Measurements from ENCODE around the gene TF. TPM values are rescaled to one million over a fixed set of nuclear protein-coding genes. Genes with fewer than 3 reads are reported as not detected.

Gene TF
- total and polyA plus RNA-seq, 2 experiments from 2014 or later: 0.05 TPM; not detected in 1

GRCh38 chr3:133700351-133700750 lies 45.8 kb upstream of the TF start:
- H3K36me3 ChIP-seq (ENCODE audit: low read depth): no peaks in the 10 kb centered on the region
- H2AFZ ChIP-seq: no peak overlapping the region
- H3K9ac ChIP-seq: no peak overlapping the region
- H3F3A ChIP-seq (ENCODE audit: insufficient read depth): no peaks in the 10 kb centered on the region
- H3K4me2 ChIP-seq (ENCODE audit: unreplicated experiment): no peak overlapping the region
- H3K9me2 ChIP-seq (ENCODE audit: insufficient read depth): no peaks in the 10 kb centered on the region
- H3K4me3 ChIP-seq: no peak overlapping the region
- in situ Hi-C loops (cut with MboI): no loop called here
- WGBS, 2 experiments (ENCODE audit: low coverage in 1 of 2, low lambda C conversion rate in 2 of 2, missing lambda C conversion rate in 2 of 2): 41 to 48% methylated on average over 6 of the region's 6 CpGs
- H3K27ac ChIP-seq: no peak overlapping the region
- H4K20me1 ChIP-seq (ENCODE audit: insufficient read depth): no peaks in the 10 kb centered on the region
- no peaks in the 10 kb centered on the region for H3K9me3 ChIP-seq (ENCODE audit: low read depth)
- TF ChIP-seq EZH2 (IDR thresholded peaks at IDR 0.05; ENCODE audit: insufficient read depth, poor library complexity, severe bottlenecking): no peak
- no peak for TF ChIP-seq EZH2phosphoT487 (IDR thresholded peaks at IDR 0.05; ENCODE audit: insufficient read depth, low read depth)
- H3K79me2 ChIP-seq (ENCODE audit: insufficient read depth): no peaks in the 10 kb centered on the region
- no peaks in the 10 kb centered on the region; the same call in 1 of the 2 replicates for H3K27me3 ChIP-seq (replicated peaks; ENCODE audit: insufficient read depth)
- no peak for DNase-seq
- H3K4me1 ChIP-seq (ENCODE audit: insufficient read depth): no peaks in the 10 kb centered on the region

DNA sequence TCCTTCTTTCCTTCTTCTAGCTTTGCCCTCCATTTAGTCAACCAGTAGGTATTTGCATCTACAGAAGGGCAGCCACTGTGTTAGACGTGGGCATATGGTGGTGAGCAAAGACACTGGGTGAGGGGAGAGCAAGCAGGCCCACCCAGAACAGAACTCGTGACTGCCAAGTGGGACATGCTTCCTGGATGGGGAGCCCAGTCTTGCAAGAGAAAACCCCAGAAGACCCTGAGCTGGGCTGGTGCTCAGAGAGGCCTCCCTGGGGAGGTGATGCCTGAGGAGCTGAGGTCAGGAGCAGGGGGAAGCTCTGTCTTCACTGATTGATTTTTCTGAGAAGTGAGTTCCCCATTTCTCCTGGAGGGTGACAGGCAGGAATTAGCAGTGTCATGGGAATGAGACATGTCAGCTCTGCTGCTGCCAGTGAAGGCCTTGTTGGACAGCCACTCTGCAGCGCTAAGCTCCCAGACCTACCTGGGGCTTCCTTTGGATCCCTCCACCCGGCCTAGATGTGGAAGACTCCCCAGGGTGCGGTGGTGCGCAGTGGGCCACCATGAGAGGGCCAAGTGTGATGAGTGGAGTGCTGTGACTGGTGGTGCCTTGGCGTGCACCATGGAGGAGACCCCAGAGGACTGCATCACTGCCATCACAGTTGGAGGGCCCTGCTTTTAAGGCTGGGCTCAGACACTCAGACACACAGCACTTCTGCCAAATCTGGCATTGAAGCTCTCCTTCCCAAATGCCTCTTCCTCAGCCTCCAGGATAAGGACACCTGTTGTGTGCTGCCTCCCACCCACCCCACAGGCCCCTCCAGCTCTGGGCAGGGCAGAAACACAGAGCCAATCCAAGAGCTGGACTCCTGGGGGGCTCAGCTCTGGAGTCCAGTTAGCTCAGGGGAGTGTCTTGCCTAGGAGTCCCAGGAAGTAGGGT lies 44.5 kb upstream of the TF start:
- Histone ChIP-seq H2AFZ (no peak overlapping the region), H3F3A (ENCODE audit: insufficient read depth) (no peaks in the 10 kb centered on the region), H3K27ac (no peak overlapping the region), H3K9ac (no peak overlapping the region), H3K4me2 (ENCODE audit: unreplicated experiment) (no peak overlapping the region), H3K36me3 (ENCODE audit: low read depth) (no peaks in the 10 kb centered on the region), H3K9me3 (ENCODE audit: low read depth) (no peaks in the 10 kb centered on the region), H3K4me3 (no peak overlapping the region), H3K9me2 (ENCODE audit: insufficient read depth) (no peaks in the 10 kb centered on the region), H3K4me1 (ENCODE audit: insufficient read depth) (no peaks in the 10 kb centered on the region), H3K27me3 (replicated peaks; ENCODE audit: insufficient read depth) (peaks cover 6% of the 10 kb centered on the region; the same call in 1 of the 2 replicates), H3K79me2 (ENCODE audit: insufficient read depth) (no peaks in the 10 kb centered on the region), H4K20me1 (ENCODE audit: insufficient read depth) (no peaks in the 10 kb centered on the region)
- in situ Hi-C loops (cut with MboI): no loop called here
- WGBS, 2 experiments (ENCODE audit: low coverage in 1 of 2, low lambda C conversion rate in 2 of 2, missing lambda C conversion rate in 2 of 2): 42 to 44% methylated on average over 7 of the region's 7 CpGs
- no peak for DNase-seq
- TF ChIP-seq EZH2phosphoT487 (IDR thresholded peaks at IDR 0.05; ENCODE audit: insufficient read depth, low read depth) (no peak), EZH2 (IDR thresholded peaks at IDR 0.05; ENCODE audit: insufficient read depth, poor library complexity, severe bottlenecking) (no peak)

GRCh38 chr3:133703915-133704314 lies 42.3 kb upstream of the TF start:
- Histone ChIP-seq H3K27me3 (replicated peaks; ENCODE audit: insufficient read depth) (peaks cover 10% of the 10 kb centered on the region), H3K9me2 (ENCODE audit: insufficient read depth) (no peaks in the 10 kb centered on the region), H3K9ac (no peak overlapping the region), H2AFZ (no peak overlapping the region), H3K4me3 (no peak overlapping the region), H3K4me1 (ENCODE audit: insufficient read depth) (no peaks in the 10 kb centered on the region), H3K27ac (no peak overlapping the region), H3K4me2 (ENCODE audit: unreplicated experiment) (no peak overlapping the region), H3K36me3 (ENCODE audit: low read depth) (no peaks in the 10 kb centered on the region), H4K20me1 (ENCODE audit: insufficient read depth) (no peaks in the 10 kb centered on the region), H3K79me2 (ENCODE audit: insufficient read depth) (no peaks in the 10 kb centered on the region), H3F3A (ENCODE audit: insufficient read depth) (no peaks in the 10 kb centered on the region), H3K9me3 (ENCODE audit: low read depth) (no peaks in the 10 kb centered on the region)
- DNase-seq: no peak
- TF ChIP-seq EZH2phosphoT487 (IDR thresholded peaks at IDR 0.05; ENCODE audit: insufficient read depth, low read depth) (no peak), EZH2 (IDR thresholded peaks at IDR 0.05; ENCODE audit: insufficient read depth, poor library complexity, severe bottlenecking) (no peak)
- in situ Hi-C loops (cut with MboI): no loop called here
- WGBS, 2 experiments (ENCODE audit: low coverage in 1 of 2, low lambda C conversion rate in 2 of 2, missing lambda C conversion rate in 2 of 2): 6% methylated on average over 1 of the region's 1 CpG

DNA sequence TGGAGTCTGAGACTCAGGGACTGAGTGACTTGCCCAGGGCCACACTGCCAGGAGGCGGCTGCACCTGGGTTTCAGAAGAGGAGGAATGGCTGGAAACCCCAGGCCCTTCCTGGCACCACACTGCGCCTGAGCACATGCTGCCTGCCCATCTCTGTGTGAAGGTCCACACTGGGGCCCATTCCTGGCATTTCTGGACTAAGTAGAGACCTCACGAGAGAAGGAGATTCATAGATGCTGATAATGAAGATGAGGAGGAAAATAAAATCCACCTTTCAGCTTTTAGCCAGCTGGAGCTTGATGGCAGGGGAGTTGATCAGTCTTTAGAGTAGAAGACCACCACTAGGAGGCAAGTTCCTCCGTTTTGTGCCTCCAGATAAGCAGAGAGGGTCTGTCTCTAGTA lies 40.2 kb upstream of the TF start:
- Histone ChIP-seq H3K9me2 (ENCODE audit: insufficient read depth) (no peaks in the 10 kb centered on the region), H3F3A (ENCODE audit: insufficient read depth) (no peaks in the 10 kb centered on the region), H3K36me3 (ENCODE audit: low read depth) (no peaks in the 10 kb centered on the region), H3K79me2 (ENCODE audit: insufficient read depth) (no peaks in the 10 kb centered on the region), H2AFZ (no peak overlapping the region), H4K20me1 (ENCODE audit: insufficient read depth) (no peaks in the 10 kb centered on the region), H3K27me3 (replicated peaks; ENCODE audit: insufficient read depth) (peaks cover 10% of the 10 kb centered on the region), H3K9ac (no peak overlapping the region), H3K4me2 (ENCODE audit: unreplicated experiment) (no peak overlapping the region), H3K4me1 (ENCODE audit: insufficient read depth) (no peaks in the 10 kb centered on the region), H3K27ac (no peak overlapping the region), H3K4me3 (no peak overlapping the region), H3K9me3 (ENCODE audit: low read depth) (no peaks in the 10 kb centered on the region)
- no peak for DNase-seq
- TF ChIP-seq EZH2 (IDR thresholded peaks at IDR 0.05; ENCODE audit: insufficient read depth, poor library complexity, severe bottlenecking): no peak
- no peak for TF ChIP-seq EZH2phosphoT487 (IDR thresholded peaks at IDR 0.05; ENCODE audit: insufficient read depth, low read depth)
- in situ Hi-C loops (cut with MboI): no loop called here
- WGBS, 2 experiments (ENCODE audit: low coverage in 1 of 2, low lambda C conversion rate in 2 of 2, missing lambda C conversion rate in 2 of 2): 31 to 33% methylated on average over 4 of the region's 4 CpGs

Measured in GM23248 (cell line).